HG03457 (cell line): ENCODE data around the gene PPP1R37.

ENCODE experiments used
- ATAC-seq: cut with Tn5 transposase; IDR thresholded peaks from one replicate; pipeline ENCODE4 v1.9.1; 2021; ENCODE audit warnings: moderate number of reproducible peaks; ENCODE audit not compliant: unreplicated experiment

PPP1R37 gene

GRCh38 chr19:45070861-45071544 lies 22.0 kb upstream of the PPP1R37 start:
- no peak for ATAC-seq

- ATAC-seq: no peak
Measured at GRCh38 chr19:45071545-45071938, 21.4 kb upstream of the PPP1R37 start.

GRCh38 chr19:45071969-45072790 lies 20.8 kb upstream of the PPP1R37 start:
- no peak for ATAC-seq

- ATAC-seq: no peak
Measured at GRCh38 chr19:45074744-45075300, 18.2 kb upstream of the PPP1R37 start.

GRCh38 chr19:45075301-45076028 lies 17.5 kb upstream of the PPP1R37 start:
- peak; percentile 39 for ATAC-seq

DNA sequence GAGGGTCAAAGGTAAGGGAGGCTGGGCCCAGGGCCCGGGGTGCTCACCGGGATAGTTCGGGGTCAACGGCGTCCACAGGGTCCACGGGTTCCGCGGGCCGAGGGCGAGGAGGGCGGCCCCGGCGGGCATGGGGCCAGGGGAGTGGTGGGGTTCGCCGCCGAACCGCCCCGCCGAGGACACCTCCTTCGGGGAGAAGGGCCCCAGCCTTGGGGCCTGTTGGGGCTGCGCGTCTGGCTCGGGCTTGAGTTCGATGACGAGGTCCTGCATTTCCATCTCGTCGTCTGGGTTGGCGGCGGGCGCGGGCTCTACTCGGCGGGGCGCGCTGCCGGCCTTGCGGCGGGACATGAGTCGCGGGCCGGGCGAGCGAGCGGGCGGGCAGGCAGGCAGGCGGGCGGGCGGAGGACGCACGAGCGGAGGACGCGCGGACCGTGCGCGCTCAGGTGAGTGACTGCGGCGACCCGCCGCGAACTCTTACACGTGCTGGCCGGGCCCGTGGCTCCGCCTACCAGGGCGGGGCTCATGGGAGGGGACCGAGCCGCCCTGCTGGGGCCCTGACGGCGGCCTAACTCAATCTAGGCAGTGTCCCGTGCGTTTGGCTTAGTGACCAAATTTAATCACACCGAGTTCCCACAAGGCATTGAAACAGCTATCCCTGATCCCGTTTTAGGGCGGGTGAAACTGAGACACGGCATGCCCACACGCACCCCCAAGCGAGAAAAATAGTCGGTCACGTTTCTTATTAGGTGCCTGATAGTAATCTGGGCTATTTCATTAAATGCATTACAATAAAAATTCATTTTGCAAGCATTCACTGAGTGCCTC lies 16.7 kb upstream of the PPP1R37 start, which contains the start of gene ZNF296:
Gene ZNF296 (minus strand): TSS at position 450 of the 822 bp plus-strand sequence. CDS start 105 bp downstream, at position 345.
- ATAC-seq: no peak

DNA sequence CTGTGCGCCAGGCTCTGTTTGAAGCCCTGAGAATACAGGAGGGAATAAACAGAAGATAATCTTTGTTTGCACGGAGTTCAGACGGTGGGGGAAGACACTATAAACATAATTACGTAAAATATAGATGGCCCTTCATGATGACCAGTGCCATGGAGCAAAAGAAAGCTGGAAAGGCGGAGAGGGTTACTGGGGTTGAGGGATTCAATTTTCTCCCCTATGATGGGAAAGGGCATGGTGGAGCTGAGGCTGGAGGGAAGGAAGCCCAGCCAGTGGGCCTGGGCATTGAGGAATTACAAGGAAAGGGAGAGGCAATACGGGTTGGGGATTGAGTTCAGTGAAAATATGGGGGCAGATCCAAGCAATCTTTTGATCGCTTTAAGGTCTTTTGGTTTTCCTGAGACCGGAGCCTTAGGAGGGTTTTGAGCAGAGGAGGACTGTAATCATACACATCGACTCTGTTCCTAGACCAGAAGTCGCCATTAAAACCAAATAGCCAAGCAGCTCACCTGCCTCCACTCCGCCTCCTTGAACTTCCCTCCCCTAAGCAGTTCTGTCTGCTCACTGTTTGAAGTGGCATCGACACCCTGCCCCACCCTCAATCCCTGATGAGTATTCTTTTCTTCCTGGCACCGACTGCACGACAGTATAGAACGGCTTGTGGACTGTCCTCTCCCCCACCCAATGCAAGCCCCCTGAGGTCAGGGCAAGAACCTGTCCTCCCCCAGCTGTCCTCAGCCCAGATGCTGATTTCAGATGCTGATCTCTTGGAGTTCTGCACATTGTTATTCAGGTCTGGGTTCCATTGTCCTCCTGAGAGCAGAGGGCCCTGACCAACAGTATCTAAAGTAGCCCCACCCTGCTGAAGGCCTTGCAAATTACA lies 15.9 kb upstream of the PPP1R37 start:
- no peak for ATAC-seq

- no peak for ATAC-seq
Measured at GRCh38 chr19:45078390-45079062, 14.5 kb upstream of the PPP1R37 start.

DNA sequence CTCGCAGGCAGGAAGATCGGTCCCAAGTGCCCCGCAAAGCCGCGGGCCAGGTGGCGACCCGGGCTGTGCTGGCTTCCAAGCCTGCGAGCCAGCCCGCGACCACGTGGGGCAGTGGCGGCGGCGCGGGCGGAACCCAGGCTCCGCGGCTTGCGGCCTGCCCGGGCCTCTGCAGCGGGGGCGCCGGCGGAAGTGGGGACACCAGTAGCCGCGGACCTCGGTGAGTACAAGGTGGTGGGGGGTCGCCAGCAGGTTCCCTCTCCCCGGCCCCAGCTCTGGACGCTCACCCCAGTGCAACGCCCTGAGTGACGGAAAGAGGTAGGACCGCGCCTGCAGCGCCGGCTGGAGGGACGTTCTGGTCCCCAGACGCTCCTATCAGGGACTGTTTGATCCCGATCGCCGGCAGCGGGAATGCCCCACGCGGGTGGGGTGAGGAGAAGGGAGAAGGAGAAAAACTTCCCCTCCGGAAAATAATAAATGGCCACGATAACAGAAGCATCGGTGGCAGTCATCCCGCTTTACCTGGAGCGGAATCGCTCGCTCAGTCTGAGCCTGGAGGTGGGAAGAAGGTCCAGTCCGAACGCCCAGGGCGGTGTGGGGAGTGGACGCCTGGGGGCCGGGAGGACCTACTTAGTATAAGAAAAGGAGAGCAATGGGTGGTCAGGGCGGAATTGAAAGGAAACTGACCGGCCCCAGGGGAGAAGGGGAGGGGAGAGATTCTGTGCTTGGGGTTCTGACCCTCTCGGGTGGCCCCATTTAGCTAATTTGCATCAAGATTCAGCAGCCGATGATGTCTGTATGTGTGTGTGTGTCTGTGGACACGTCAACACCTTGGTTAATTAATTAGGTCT lies 13.7 kb upstream of the PPP1R37 start, which contains the start of gene GEMIN7:
Gene GEMIN7 (plus strand): TSS at position 198 of the 848 bp plus-strand sequence. CDS start 10,855 bp downstream, outside the sequence.
- no peak for ATAC-seq

DNA sequence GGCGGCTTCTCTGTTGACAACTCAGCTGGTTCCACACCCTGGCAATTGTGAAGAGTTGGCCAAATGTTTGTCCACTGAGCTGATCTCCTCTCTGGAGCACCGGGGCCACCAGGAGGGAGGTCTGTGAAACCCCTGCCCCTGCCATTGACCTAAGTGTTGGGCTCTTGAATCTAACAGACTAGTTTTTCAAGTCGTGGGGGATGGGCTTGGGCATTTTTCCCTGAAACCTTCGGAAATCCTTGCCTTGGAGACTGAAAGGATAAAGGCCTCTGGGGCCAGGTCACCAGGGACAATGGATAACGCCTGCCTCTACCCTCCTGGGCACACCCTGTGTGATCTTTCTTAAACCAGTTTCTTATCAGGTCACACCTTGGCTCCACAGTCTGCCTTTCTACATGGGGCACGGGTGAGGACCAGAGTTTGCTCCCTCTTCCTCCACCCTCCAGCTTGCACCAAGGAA lies 13.0 kb upstream of the PPP1R37 start:
- no peak for ATAC-seq

- ATAC-seq: no peak
Measured at GRCh38 chr19:45082170-45082569, 10.8 kb upstream of the PPP1R37 start.

DNA sequence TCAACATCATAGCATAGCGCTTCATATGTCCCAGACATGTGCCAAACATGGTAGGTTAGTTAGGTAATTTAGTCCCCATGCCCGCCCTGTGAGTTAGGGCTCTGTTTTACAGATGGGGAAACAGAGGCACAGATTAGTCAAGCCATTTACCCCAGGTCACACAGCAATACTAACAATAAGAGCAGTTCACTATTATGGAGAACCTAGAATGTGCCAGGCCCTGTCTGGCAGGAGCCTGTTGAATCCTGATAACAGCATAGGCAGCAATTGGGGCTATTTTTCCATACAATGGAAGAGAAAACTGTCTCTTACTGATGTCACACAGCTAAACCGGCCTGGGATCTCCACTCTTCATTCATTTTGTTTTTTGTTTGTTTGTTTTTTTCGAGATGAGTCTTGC lies 6.5 kb upstream of the PPP1R37 start:
- no peak for ATAC-seq

DNA sequence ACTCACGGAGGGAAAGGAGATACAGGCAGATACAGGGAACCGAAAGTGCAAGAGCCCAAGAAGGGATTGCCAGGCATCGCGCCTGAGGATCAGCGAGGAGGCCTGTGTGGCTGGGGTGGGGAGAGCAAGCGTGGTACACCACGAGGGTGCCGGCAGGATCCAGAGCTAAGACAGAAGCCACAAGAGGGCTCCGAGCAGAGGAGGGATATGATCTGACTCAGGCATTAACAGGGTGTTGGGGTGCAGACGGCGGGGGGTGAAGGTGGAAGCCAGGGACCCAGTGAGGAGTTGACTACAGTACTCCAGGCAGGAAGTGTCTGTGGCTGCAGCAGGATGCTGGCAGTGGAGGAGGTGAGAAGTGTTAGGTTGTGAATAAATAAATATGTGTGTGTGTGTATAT lies 5.4 kb upstream of the PPP1R37 start:
- ATAC-seq: no peak

DNA sequence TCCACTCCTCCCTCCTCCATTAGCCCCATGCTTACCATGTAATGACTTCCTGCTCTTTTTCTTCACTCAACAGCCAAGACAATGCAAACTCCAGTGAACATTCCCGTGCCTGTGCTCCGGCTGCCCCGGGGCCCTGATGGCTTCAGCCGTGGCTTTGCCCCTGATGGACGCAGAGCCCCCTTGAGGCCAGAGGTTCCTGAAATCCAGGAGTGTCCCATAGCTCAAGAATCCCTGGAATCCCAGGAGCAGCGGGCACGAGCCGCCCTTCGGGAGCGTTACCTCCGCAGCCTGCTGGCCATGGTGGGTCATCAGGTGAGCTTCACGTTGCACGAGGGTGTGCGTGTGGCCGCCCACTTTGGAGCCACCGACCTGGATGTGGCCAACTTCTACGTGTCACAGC lies 2.9 kb upstream of the PPP1R37 start:
- no peak for ATAC-seq

GRCh38 chr19:45090606-45091005 lies 2.4 kb upstream of the PPP1R37 start:
- no peak for ATAC-seq

- peak; percentile 43 for ATAC-seq
Measured at GRCh38 chr19:45091031-45091923, 1.7 kb upstream of the PPP1R37 start.

DNA sequence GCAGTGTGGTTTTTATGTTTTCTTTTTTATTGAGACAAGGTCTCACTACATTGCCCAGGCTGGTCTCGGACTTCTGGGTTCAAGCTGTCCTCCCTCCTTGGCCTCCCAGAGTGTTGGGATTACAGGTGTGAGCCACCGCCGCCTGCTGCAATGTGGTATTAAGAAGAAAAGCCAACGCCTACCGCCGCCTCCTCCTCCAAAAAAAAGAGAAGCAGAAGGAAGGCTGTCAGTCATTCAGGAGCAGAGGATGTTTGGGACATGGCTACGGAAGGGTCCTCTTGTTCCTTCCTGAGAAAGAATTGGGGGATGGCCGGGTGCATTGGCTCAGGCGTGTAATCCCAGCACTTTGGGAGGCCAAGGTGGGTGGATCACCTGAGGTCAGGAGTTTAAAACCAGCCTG lies 1.2 kb downstream of the PPP1R37 start:
- ATAC-seq: no peak
